ENCODE data around the gene HOXC5. TPM values are rescaled to one million over a fixed set of nuclear protein-coding genes. Genes with fewer than 3 reads are reported as not detected.

HOXC5 gene
- total RNA-seq, 1 experiment from 2014 or later = 1.1 TPM

GRCh38 chr12:53998110-53998899 lies 34.5 kb upstream of the HOXC5 start:
- RAD21 ChIA-PET (ENCODE audit: low non-redundant PET in 1 of 2, low total read pairs in 2 of 2, uncharacterized antibody in 2 of 2, unreplicated experiment in 2 of 2) = no interaction called here
- DNase-seq (ENCODE audit: low read depth, low spot score) (no peak), ATAC-seq (no peak)
- peaks cover 50% of the 10 kb centered on the region for H3K79me2 ChIP-seq (ENCODE audit: insufficient read depth, low read length)
- no peaks in the 10 kb centered on the region for H3K9me3 ChIP-seq (ENCODE audit: control insufficient read depth in 1 of 2, insufficient read depth in 1 of 2, low read depth in 1 of 2, low read length in 2 of 2)
- H3K9ac ChIP-seq (ENCODE audit: low read length) = 0 out of 2 replicates have a peak overlapping the region, but pooled peaks have one; percentile 11
- H3K4me2 ChIP-seq (ENCODE audit: low read length) = peak overlapping the region; percentile 88
- POLR2A ChIA-PET = interaction anchor here (0.7 to 3.4 kb wide), 2 partner anchors 19 to 321 kb away, joined by 3 to 9 read pairs; no protein-coding TSS in a partner anchor
- H3K4me3 ChIP-seq (replicated peaks in 1 of 2; ENCODE audit: low read depth in 1 of 2, low read length in 2 of 2) = 0 out of 4 replicates have a peak overlapping the region, but pooled peaks of 1 of the 2 experiments have one; percentile 82
- BruUV-seq (replicated peaks) = no TSS peak
- CTCF ChIA-PET = interaction anchor here (0.9 to 4.7 kb wide), 6 partner anchors 10 to 209 kb away, joined by 3 to 22 read pairs (median 5); partner anchors contain the start of gene HOXC10
- TF ChIP-seq ELF1 (IDR thresholded peaks at IDR 0.05; ENCODE audit: borderline replicate concordance, low read depth) (no peak), RAD21 (IDR thresholded peaks at IDR 0.05; ENCODE audit: low read depth) (no peak), SRF (IDR thresholded peaks at IDR 0.05; ENCODE audit: low read depth) (no peak), CBX3 (IDR thresholded peaks at IDR 0.05; ENCODE audit: low read depth) (no peak), EZH2 (IDR thresholded peaks at IDR 0.05) (no peak), ZFX (IDR thresholded peaks at IDR 0.05) (no peak), TCF7L2 (IDR thresholded peaks at IDR 0.05; ENCODE audit: borderline replicate concordance, extremely low read depth, insufficient read depth, insufficient read length) (no peak), CTCF (IDR thresholded peaks at IDR 0.05 in 2 of 3, conservative IDR thresholded peaks at IDR 0.05 in 1 of 3; ENCODE audit: borderline replicate concordance in 1 of 3, insufficient read depth in 1 of 3, low read depth in 2 of 3, low read length in 2 of 3) (no peak), YY1 (IDR thresholded peaks at IDR 0.05; ENCODE audit: extremely low read depth, insufficient replicate concordance, low read depth, low read length) (no peak)
- no peak overlapping the region for H2AFZ ChIP-seq (ENCODE audit: low read depth, low read length, poor library complexity, severe bottlenecking)
- H3K9me2 ChIP-seq (ENCODE audit: insufficient read depth) = no peaks in the 10 kb centered on the region
- H3K27me3 ChIP-seq (ENCODE audit: insufficient read depth, low read length) = no peaks in the 10 kb centered on the region
- intact Hi-C loops (cut with micrococcal nuclease) = no loop called here
- peaks cover 22 to 46% of the 10 kb centered on the region in 2 experiments for H3K4me1 ChIP-seq (ENCODE audit: control insufficient read depth in 1 of 2, insufficient read depth in 2 of 2, low read length in 2 of 2)
- H3K27ac ChIP-seq (ENCODE audit: low read depth, low read length) = no peak overlapping the region
- peaks cover 0 to 6% of the 10 kb centered on the region in 2 experiments; a peak in 1 of 4 replicates for H3K36me3 ChIP-seq (ENCODE audit: control insufficient read depth in 1 of 2, insufficient read depth in 2 of 2, low read length in 2 of 2)
- H4K20me1 ChIP-seq (ENCODE audit: insufficient read depth) = no peaks in the 10 kb centered on the region

Measured in HCT116 (cell line).